ENCODE data around the gene SDHAF3.

DNA sequence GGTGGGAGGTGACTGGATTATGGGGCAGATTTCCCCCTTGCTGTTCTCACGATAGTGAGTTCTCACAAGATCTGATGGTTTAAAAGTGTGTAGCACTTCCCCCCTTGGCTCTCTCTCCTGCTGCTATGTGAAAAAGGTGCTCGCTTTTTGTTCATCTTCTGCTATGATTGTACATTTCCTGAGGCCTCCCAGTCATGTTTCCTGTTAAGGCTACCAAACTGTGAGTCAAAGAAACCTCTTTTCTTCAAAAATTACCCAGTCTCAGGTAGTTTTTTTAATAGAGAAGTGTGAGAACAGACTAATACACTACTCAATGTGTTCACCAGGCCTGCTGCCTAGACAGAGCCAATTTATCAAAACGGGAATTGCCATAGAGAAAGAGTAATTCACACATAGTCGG, 49.7 kb downstream of the SDHAF3 start:
- TF ChIP-seq, protein P1, sequence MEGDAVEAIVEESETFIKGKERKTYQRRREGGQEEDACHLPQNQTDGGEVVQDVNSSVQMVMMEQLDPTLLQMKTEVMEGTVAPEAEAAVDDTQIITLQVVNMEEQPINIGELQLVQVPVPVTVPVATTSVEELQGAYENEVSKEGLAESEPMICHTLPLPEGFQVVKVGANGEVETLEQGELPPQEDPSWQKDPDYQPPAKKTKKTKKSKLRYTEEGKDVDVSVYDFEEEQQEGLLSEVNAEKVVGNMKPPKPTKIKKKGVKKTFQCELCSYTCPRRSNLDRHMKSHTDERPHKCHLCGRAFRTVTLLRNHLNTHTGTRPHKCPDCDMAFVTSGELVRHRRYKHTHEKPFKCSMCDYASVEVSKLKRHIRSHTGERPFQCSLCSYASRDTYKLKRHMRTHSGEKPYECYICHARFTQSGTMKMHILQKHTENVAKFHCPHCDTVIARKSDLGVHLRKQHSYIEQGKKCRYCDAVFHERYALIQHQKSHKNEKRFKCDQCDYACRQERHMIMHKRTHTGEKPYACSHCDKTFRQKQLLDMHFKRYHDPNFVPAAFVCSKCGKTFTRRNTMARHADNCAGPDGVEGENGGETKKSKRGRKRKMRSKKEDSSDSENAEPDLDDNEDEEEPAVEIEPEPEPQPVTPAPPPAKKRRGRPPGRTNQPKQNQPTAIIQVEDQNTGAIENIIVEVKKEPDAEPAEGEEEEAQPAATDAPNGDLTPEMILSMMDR (IDR thresholded peaks at IDR 0.05 in 8 of 11, conservative IDR thresholded peaks at IDR 0.05 in 3 of 11) = no peak
- no peak for TF ChIP-seq POLR2A (IDR thresholded peaks at IDR 0.05)
